HG02642 (cell line): Measurements from ENCODE around the gene ARL15.
A peak's percentile ranks its signal among the peaks of the same experiment; 100 is the strongest.

Source experiments
- ATAC-seq: cut with Tn5 transposase; IDR thresholded peaks from one replicate; pipeline ENCODE4 v1.9.1; 2021; ENCODE audit warnings: mild to moderate bottlenecking; ENCODE audit not compliant: unreplicated experiment, poor library complexity

The ARL15 gene

DNA sequence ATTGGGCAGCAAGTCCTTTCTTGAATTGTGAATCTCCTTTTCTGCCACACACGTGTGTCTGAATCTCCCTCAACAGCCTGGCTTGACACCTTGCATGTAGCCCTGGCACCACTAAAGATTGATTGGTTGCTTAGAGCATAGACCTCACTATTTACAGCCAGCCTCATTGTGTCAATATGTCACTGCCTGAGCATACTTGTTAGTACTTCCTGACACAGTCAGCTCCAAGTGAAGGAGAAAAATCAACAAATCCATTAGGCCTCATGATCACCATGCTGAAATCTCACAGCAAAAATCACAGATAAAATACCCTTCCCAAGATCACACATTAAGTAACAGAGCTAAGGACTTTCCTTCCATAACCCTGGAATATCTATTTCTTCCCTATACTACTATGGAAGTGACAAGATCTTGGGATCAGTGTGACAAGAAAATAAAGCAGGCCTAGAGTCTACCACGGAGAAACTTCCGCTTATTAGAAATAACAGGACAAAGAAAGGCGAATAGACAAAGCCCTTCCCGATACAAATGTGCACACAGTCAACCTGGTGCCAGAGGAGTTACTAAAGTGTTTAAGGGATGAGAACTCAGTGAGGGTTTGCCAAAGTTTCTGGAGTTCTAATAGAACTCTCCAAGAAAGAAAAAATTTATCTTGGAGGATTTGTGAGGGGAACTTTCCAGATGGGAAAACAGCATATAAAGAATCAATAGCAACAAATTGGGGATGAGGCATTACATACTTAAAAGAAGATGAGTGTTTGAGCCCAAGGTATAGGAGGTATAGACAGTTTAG is 5.6 kb upstream of the ARL15 start:
- no peak for ATAC-seq

DNA sequence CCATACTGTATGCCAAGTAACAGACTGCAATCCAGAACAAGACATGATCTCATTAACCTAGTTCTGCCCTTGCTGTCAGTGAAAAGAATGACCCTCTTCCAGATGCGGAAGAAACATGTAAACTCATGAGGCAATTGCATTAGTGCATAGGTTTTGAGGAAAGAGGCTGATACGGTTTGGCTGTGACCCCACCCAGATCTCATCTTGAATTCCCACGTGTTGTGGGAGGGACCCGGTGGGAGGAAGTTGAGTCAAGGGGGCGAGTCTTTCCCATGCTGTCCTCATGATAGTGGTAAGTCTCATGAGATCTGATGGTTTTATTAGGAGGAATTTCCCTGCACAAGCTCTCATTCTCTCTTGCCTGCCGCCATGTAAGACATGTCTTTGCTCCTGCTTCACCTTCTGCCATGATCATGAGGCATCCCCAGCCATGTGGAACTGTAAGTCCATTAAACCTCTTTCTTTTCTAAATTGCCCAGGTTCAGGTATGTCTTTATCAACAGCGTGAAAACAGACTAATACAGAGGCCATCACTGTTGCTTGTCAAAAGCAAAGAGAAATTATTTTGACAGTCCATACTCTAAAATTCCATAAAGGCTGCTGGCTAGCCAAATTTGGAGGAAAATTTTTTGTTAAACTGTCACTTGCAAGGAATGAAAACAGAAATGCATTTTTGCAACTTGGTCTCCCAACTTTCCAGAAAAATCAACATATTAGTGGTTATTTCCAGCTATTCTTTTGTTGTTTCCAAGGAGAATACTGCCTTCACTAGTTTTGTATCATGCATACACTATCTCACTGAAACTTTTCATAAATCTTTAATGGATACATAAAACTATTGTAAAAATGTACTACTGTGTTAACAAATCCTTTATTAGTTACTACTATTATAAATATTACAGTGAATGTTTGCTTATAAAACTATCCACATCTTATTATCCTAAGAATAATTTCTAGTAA is 3.2 kb upstream of the ARL15 start:
- no peak for ATAC-seq

DNA sequence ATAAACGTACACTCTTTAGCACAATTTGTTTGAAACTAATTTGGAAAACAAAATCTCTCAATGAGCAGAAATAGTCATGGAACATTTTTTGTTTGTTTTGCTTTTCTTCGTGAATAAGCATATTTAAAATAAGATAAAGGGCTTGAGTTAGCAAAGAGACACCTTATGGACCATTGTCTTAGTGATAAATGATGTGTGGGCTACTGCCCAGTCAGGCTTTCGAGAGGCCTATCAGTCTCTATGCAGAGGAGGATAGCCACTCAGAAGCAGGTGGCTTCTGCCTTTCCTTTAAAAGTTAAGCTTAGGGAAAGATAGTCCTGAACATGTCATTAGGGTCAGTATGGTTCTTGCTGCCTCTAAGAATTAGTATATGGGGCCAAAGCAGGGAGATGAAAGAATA is 2.1 kb upstream of the ARL15 start:
- no peak for ATAC-seq

DNA sequence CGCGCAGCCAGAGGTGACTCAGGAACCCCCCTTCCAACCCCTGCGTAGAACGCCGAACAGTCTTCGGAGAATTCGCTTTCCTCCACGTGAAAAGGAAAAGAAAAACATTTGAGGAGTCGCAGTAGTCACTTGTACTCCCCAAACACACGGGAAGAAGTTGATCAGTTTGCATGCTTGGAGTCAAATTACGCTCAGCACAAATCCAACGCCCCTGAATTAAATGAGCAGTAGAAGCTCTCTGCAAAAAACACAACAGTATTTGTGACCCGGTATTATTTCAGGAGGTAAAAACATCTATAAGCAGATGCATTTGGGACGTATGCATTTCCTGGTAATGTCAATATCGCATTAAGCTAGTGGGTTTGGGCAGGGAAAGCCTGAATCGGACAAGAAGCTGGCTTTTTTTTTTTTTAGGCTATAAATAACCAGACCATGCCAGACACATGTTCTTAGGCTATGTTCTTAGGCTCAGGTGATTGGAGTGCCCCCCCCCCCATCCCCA is 854 bp upstream of the ARL15 start:
- ATAC-seq: no peak

DNA sequence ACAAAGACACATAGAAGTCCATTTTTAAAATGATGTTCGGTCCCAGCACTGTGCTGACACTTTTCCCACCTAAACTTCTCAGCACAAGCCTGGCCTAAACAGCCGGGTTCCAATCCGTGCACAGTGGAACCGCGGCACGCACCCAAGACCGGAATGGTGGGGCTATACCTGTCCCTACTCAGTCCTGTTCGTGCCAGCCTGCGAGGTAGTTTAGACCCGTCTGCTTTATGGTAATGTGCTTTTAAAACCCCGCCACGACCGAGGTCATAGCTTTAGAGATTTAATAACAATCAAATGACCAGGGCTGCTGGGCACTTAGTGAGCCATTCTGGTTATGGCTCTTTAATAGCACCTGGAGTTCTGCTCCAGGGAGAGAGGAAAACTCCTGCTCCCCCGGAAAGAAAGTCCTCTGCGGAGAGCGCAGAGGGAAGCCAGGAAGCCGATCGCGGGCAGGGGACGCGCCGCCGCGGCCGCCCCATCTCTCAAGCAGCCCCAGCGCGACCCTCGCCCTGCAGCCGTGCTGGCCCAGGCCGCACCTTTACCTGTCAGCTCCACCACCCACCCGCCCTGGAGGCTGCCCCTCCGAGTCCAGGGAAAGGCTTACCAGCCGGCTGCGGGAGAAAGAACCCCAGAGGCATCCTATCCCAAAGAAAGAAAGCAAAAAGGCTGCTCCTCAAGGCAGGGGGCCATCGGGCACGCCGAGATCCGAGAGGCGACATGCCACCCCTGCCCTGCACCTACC is 511 bp downstream of the ARL15 start:
- peak; percentile 27 for ATAC-seq

DNA sequence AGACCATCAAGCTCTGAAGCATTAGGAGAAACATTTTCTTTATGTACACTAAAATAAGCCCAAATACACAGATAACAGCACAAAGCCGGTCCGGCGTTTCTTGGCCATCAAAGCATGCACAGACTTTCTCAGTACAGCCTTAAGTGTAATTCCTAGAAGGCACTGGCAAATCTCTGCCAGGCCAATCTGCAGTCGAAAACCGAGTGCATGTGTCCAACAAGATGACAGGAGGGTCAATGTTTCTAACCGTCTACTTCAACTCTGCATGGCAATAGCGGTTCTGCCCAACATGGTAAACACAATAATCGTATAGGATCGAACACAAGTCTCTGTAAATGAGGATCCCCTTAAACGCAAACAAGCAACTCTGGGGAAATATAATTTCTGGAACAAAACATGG is 1.1 kb downstream of the ARL15 start:
- ATAC-seq: no peak

DNA sequence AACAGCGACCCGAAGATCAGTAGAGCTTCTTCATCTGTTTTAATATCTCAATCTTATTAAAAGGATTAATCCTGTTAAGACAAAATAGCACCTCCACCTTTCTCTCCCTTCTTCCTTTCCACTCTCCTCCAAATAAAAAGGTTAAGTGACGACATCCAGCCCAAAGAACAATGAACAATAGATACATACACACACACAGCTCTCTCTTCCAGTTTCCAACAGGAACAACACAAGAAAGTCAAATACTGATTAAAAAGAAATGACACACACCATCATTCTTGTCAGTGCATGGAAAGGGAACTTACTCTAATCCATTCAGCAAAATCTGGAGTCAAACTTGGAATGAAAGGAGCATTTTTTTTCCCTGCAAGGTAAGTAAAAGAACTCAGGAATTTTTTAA is 2.8 kb downstream of the ARL15 start:
- no peak for ATAC-seq

DNA sequence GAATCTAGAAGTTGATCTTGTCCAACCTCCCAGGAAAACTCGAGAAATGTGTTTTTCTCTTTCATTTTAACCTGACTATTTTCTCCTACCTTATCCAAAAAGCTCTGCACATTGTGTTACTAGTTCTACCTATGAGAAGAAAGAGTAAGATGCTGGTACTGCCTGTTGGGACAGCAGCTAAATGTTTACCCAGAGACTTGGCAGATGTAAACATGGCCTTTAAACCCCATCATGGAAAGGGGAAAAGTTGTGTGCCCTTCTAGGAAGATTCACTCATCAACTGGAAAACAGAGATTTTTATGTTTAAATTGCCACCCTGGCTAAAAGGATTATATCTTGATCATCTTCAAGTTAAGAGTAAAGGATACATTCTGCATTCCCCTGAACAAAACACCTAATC is 3.5 kb downstream of the ARL15 start:
- no peak for ATAC-seq

DNA sequence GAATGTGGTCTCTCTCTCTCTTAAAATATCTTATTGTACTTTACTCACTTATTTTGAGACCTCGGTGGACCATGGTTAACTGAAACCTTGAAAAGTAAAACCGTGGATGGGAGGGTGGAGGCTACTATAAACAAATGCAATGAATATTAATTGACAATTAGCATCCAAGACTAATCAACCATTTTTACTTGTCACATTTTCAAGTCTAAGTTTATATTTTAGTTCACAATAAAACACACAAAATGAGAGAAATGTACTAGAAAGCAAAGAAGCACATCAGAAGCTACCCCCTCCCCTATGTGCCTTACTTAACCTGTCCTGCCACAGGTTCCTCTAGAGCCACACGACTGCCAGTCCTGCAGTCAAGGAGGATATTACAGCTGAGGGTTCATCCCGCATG is 4.6 kb downstream of the ARL15 start:
- no peak for ATAC-seq

DNA sequence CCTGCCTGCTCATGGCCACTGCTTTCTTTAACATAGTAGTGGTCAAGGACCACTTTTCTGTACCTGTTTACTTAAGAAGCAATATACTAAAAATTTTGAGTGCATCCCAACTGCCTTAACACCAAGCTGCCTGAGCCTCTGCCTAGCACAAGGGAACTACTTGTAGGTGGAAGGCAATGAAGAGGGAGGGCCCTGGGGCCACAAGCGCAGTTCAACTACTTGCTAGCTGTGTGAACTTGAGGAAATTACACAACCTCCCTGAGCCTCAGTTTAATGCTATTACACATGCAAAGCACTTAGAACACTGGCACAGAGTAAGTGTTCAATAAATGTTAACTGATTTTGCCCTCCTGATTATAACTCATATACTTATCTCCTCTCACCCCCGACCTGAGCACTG is 6.3 kb downstream of the ARL15 start:
- no peak for ATAC-seq

DNA sequence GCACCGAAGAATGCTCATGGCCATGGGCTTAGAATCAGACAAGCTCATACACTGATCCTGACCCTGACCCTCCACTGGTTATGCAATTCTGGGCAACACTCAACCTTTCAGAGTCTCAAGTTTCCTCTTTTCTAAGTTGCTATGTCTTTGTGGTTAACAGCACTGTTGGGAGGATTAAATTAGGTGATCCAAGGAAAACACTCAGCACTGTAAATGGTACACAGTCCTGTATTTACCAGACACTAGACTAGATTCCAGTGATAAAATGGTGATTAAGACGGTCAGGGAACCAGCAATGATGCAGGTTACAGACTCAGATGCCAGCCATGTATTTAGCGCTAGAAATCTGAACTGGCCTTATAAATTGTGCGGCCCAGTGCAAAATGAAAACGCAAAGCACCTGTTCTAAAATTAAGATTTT is 8.1 kb downstream of the ARL15 start:
- no peak for ATAC-seq

DNA sequence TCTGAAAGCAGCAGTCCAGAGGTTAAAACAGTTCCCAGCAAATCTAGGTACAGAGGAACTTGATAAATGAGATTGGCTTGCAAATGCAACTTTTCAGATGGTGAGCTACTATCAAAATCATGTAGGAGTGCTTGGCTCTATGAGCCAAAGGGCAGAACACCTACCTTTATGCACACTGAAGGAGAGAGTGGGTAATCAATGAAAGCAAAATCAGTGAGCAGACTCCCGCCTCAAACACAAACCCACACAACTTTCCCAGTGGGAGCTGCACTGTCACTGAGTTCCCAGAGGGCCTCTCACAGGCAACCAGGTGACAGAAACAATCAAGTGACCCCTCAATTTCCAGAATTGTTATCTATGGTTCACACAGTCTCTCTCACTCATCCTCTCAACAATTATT is 8.5 kb downstream of the ARL15 start:
- no peak for ATAC-seq

DNA sequence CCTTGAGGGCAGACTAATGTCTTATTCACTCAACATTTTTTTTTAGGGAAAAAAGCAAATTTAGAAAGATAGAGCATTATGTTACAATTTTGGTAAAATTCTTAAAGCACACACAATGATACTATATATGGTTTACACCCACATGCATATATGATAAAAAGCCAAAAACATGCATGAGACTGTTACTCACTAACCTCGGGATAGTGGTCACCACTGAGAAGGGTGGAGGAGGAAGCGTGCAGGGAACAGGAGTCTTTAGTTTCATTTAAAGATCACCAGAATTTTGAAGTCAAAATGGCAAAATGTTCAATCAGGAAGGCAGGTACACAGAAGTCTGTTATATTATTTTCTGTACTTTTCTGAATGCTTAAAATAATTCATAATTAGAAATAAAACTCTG is 9.2 kb downstream of the ARL15 start:
- ATAC-seq: no peak

DNA sequence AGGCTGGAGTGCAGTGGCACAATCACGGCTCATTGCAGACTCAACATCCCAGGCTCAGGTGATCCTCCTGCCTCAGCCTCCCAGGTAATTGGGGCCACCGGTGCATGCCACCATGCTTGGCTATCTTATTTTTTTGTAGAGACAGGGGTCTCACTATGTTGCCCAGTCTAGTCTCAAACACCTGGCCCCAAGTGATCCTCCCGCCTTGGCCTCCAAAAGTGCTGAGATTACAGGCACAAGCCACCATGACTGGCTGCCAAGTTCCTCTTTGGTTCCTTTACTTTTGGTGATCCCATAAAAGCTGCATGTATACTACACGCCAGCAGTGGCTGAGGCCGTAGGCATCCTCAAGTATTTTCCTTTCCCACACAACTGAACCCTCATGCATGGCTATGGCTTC is 11.4 kb downstream of the ARL15 start:
- ATAC-seq: no peak

DNA sequence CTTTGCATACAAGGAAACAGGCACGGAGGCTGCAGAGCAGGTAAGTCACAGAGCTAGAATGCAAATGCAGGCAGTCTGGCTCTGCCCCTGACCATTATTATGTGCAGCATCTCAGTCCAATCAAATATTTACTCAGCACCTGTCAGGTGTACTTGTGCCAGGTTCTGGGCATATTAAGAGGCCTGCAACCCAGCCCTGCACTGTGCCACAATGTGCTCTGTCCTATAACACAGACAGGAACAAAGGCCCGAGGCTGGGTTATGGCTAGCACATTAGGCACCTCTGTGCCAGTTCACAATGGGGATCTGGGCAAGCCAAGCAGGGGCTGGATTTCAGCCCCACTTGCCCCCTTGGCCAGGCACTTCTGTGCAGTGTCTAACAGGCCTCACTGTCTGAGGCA is 14.0 kb downstream of the ARL15 start:
- ATAC-seq: no peak

DNA sequence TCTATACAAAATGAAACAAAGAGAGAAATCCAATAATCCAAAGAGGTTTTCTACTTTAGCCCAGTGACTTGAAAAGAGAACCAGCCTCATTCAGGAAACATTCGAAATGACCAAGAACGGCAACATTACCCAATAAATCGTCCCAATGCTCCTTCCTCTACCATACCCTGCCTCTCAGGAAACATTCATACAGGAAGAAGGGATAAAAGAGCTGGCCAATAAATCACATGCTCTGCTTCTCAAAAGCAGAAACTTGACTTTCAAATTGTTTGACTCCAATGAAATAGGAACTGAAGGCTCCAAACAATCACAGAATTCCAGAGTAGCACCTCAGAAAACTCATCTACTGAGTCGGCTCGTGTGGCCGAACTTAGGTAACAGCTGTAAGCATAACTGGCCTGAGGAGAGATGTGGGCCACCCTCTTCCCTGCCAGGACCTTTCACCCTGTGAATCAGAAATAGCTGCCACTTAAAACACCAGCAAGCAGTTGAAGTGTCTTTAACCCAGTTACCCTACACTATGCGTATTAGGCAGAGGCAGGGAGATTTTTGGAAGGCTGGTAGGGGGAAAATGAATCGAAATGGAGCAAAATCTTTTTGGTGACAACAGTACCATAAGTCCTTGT is 14.6 kb downstream of the ARL15 start:
- no peak for ATAC-seq

DNA sequence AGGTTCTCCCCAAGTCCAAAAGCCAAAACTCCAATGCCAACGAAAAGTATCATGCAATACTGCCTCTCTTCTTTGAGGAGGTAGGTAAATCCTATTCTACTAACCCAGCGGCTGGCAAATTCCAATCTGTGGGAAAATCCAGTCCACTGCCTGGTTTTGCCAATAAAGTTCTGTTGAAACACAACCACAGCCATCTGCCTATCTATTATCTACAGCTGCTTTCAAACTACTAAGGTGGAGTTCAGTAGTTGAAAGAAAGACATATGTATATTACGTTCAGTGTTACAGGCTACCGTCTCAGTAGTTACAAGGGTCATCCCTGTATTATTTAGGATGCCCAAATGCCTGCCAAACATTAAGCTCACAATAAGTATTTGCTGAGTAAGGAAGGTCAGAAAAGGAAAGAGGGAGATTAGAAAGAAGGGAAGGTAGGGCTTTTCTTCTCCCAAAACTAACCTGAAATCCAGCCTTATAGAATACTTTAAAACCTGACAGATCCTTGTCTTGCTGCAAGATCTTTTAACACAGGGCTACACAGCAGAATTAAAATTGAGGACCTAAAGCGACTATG is 16.2 kb downstream of the ARL15 start:
- ATAC-seq: no peak

DNA sequence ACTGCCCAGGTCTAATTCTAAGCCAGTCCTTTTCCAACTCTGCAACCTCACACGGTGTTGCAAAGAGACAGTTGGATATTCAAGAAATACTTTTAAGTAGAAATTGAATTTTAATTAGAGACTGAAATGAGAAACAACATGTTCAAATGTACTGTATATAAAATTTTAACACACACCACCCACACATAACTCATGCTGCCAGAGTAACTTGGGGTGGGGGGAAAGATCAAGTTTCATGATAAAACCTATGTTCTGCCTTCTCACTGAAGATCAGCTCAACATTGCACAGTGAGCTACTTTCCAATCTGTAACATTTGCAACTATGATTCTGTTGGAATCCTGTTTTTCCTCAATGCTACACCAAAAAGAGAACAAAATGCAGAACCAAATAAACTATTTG is 17.5 kb downstream of the ARL15 start:
- ATAC-seq: no peak

DNA sequence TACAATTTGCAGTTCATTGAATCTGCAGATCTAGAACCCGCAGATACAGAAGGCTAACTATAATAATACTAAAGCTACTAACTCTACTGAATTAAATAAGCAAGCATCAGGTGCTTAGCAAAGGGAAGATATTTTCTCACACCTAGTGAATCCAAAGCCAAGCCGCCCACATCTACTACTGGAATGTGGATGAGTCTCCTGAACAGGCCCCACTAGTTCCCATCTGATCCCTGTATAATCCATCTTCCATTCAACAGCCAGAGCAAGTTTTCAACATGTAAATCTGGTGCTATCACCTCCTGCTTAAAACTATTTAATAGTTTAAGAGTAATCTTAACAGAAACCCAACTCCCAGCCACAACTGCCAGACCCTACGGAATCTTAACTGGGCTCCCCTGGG is 18.9 kb downstream of the ARL15 start:
- no peak for ATAC-seq

DNA sequence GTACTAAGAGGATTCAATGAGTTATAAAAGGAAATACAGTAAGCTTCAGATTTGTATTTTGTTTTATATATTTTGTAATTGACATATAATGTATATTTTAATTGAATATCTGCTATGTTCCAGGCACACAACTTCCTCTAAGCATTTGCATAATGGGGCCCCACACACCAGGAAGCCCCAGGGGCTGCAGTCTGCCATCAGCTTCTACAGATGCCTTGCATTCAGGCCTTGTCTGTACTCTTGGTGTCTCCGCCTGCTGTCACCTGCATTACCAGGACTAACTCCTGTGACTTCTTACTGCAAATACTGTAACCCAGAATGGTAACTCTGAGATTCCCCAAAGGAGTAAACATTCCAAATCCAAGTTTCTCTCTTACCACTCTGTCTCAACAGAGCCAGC is 20.6 kb downstream of the ARL15 start:
- no peak for ATAC-seq
